HG03196 (cell line): ENCODE data around the gene SHISA8.

ENCODE experiments used
- ATAC-seq: cut with Tn5 transposase; IDR thresholded peaks from one replicate; pipeline ENCODE4 v1.9.1; 2021; ENCODE audit not compliant: unreplicated experiment

Gene SHISA8

GRCh38 chr22:41862530-41863266 lies 52.2 kb downstream of the SHISA8 start:
- ATAC-seq: peak; percentile 55

- ATAC-seq: peak; percentile 38
Measured at GRCh38 chr22:41862160-41862529, 52.7 kb downstream of the SHISA8 start.
